Kidney (tissue), 14 donors: ENCODE results near the gene CLASRP. TPM values are rescaled to one million over a fixed set of nuclear protein-coding genes. Genes with fewer than 3 reads are reported as not detected.

ENCODE experiments used
- DNase-seq, 5 donors: peaks; one replicate each; pipeline ENCODE4 v3.0.0-alpha.2; 2013 to 2020
- FAIRE-seq: peaks from 2 replicates; lab custom pipeline; 2012; peaks lifted over from hg19 to GRCh38; lab: Jason Lieb, UNC
- H3K27ac ChIP-seq, 2 donors: one replicate each; pipeline ENCODE4 v1.7.0; 2013; ENCODE audit warnings: low read depth in 2 of 2, low read length in 2 of 2, inconsistent platforms in 1 of 2
- H3K27me3 ChIP-seq: one replicate; pipeline ENCODE4 v1.7.1; 2013; ENCODE audit warnings: low read length, inconsistent platforms; ENCODE audit not compliant: control insufficient read depth, insufficient read depth
- H3K36me3 ChIP-seq, 3 donors: one replicate each; pipeline versions ENCODE4 v1.7.0 to v1.7.1; 2013; ENCODE audit warnings: low read length in 3 of 3, control low read depth in 1 of 3, inconsistent platforms in 1 of 3; ENCODE audit not compliant: insufficient read depth in 3 of 3, control insufficient read depth in 2 of 3
- H3K4me1 ChIP-seq, 3 donors: one replicate each; pipeline versions ENCODE4 v1.7.0 to v1.7.1; 2013; ENCODE audit warnings: low read length in 3 of 3, inconsistent platforms in 1 of 3, low read depth in 1 of 3; ENCODE audit not compliant: control insufficient read depth in 2 of 3, insufficient read depth in 2 of 3
- H3K4me3 ChIP-seq, 3 donors: one replicate each; pipeline versions ENCODE4 v1.7.0 to v1.8.1; 2013; ENCODE audit warnings: low read length in 3 of 3, control low read depth in 1 of 3, inconsistent platforms in 1 of 3
- H3K9ac ChIP-seq, 3 donors: one replicate each; pipeline versions ENCODE4 v1.7.0 to v1.7.1; 2013; ENCODE audit warnings: low read length in 3 of 3, control low read depth in 1 of 3, inconsistent platforms in 1 of 3
- H3K9me3 ChIP-seq, 3 donors: one replicate each; pipeline versions ENCODE4 v1.7.0 to v1.7.1; 2013; ENCODE audit warnings: low read length in 3 of 3, control low read depth in 1 of 3, inconsistent platforms in 1 of 3; ENCODE audit not compliant: control insufficient read depth in 2 of 3, insufficient read depth in 1 of 3
- CTCF ChIP-seq: IDR thresholded peaks from 3 replicates; pipeline ENCODE4 v1.5.1; 2012; ENCODE audit warnings: mild to moderate bottlenecking, moderate library complexity, borderline replicate concordance; ENCODE audit not compliant: insufficient read depth; ENCODE audit errors: extremely low read depth
- intact Hi-C: fragments of 100-400 bp; cut with DNase I; formaldehyde crosslinking; loops from one replicate; pipeline ENCODE4 v1.11.1; 2022
- polyA plus RNA-seq: library from polyadenylated mRNA; stranded (reverse); fragments of 350-450 nt; fragmentation: Illumina TruSeq; extraction: RNeasy Lipid Tissue Mini Kit (QIAGEN cat#74804); gene quantifications from one replicate; pipeline ENCODE4 v1.2.3, GENCODE V29; 2014; ENCODE audit warnings: low read depth, low replicate concordance; ENCODE audit not compliant: insufficient read depth
- total RNA-seq: library from RNA; stranded (reverse); fragmentation: NEBNext Ultra II Directional; extraction: Animal tissue kit (Norgen Biotek cat#: 25700); gene quantifications from one replicate; pipeline ENCODE4 v1.2.1, GENCODE V29; 2021
- donor health status: control.
- donor health status: control.
- donor health status: control.
- donor health status: control.
- donor health status: control.
- donor health status: DM: yes; HTN: yes; CAD: no.
- donor health status: Normal renal cell carcinoma (clear cell type).

Gene CLASRP
- total and polyA plus RNA-seq, 2 donors from 2014 or later, result 38.0 to 83.6 TPM

DNA sequence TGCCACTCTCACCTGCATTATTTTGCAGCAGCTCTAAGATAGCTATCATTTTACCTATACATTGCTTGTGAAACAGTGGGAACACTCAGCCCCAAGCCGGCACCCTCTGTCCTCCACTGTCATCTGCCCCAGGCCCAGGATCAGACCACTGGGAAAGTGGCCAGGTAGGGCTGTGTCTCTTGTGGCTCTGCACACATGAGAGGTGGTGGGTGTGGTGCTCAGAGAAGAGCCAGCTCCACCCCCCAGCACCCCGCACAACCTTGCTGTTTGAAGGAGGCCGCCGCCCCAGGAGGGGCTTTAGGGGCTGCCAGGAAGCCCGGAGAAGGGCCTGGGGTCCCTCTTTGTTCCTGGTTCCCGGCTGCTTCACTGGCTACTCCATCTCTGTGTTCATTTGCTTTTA lies 80.7 kb downstream of the CLASRP start:
- H3K4me1 ChIP-seq, result peaks cover 0 to 11% (median 4%) of the 10 kb centered on the region in 3 donors
- H3K27me3 ChIP-seq, result no peaks in the 10 kb centered on the region
- H3K27ac ChIP-seq, result no peak overlapping the region
- FAIRE-seq (no peak), DNase-seq (no peak)
- no peak overlapping the region for H3K4me3 ChIP-seq
- no peaks in the 10 kb centered on the region for H3K36me3 ChIP-seq
- intact Hi-C loops, result no loop called here
- H3K9me3 ChIP-seq, result no peaks in the 10 kb centered on the region
- peak overlapping the region in 1 of 3 donors; percentile 24 for H3K9ac ChIP-seq
- no peak for TF ChIP-seq CTCF

Other genes starting within 250 kb of the CLASRP start
- 748 TPM for gene BCAM, start 229.9 kb upstream of the CLASRP start, total RNA-seq
- 671 TPM for gene BCAM, start 229.9 kb upstream of the CLASRP start, polyA plus RNA-seq
- gene NECTIN2, start 192.7 kb upstream of the CLASRP start, total RNA-seq, result 110 TPM
- 111 TPM for gene NECTIN2, start 192.7 kb upstream of the CLASRP start, polyA plus RNA-seq
- 45.4 TPM for gene TOMM40, start 147.8 kb upstream of the CLASRP start, total RNA-seq
- gene TOMM40, start 147.8 kb upstream of the CLASRP start, polyA plus RNA-seq, result 51.5 TPM
- 122 TPM for gene APOE, start 133.2 kb upstream of the CLASRP start, total RNA-seq
- gene APOE, start 133.2 kb upstream of the CLASRP start, polyA plus RNA-seq, result 2,837 TPM
- 11.8 TPM for gene APOC1, start 124.4 kb upstream of the CLASRP start, total RNA-seq
- 16.7 TPM for gene APOC1, start 124.4 kb upstream of the CLASRP start, polyA plus RNA-seq
- not detected for gene APOC4, start 96.8 kb upstream of the CLASRP start, total RNA-seq
- gene APOC4, start 96.8 kb upstream of the CLASRP start, polyA plus RNA-seq, result not detected
- gene APOC2, start 93.0 kb upstream of the CLASRP start, total RNA-seq, result 1.6 TPM
- 25.0 TPM for gene APOC2, start 93.0 kb upstream of the CLASRP start, polyA plus RNA-seq
- 107 TPM for gene CLPTM1, start 83.7 kb upstream of the CLASRP start, total RNA-seq
- gene CLPTM1, start 83.7 kb upstream of the CLASRP start, polyA plus RNA-seq, result 142 TPM
- 30.6 TPM for gene RELB, start 37.6 kb upstream of the CLASRP start, total RNA-seq
- gene RELB, start 37.6 kb upstream of the CLASRP start, polyA plus RNA-seq, result 10.3 TPM
- 2.1 TPM for gene ZNF296, start 37.4 kb downstream of the CLASRP start, total RNA-seq
- 1.2 TPM for gene ZNF296, start 37.4 kb downstream of the CLASRP start, polyA plus RNA-seq
- gene GEMIN7, start 40.2 kb downstream of the CLASRP start, total RNA-seq, result 17.2 TPM
- gene GEMIN7, start 40.2 kb downstream of the CLASRP start, polyA plus RNA-seq, result 32.2 TPM
- 33.0 TPM for gene PPP1R37, start 54.1 kb downstream of the CLASRP start, total RNA-seq
- 21.6 TPM for gene PPP1R37, start 54.1 kb downstream of the CLASRP start, polyA plus RNA-seq
- gene NKPD1, start 121.9 kb downstream of the CLASRP start, total RNA-seq, result 0.09 TPM
- not detected for gene NKPD1, start 121.9 kb downstream of the CLASRP start, polyA plus RNA-seq
- 37.2 TPM for gene TRAPPC6A, start 139.2 kb downstream of the CLASRP start, total RNA-seq
- 123 TPM for gene TRAPPC6A, start 139.2 kb downstream of the CLASRP start, polyA plus RNA-seq
- gene BLOC1S3, start 139.7 kb downstream of the CLASRP start, total RNA-seq, result 13.2 TPM
- 5.2 TPM for gene BLOC1S3, start 139.7 kb downstream of the CLASRP start, polyA plus RNA-seq
- 19.0 TPM for gene EXOC3L2, start 206.4 kb downstream of the CLASRP start, total RNA-seq
- 15.4 TPM for gene EXOC3L2, start 206.4 kb downstream of the CLASRP start, polyA plus RNA-seq
- 29.7 TPM for gene MARK4, start 212.2 kb downstream of the CLASRP start, total RNA-seq
- 13.6 TPM for gene MARK4, start 212.2 kb downstream of the CLASRP start, polyA plus RNA-seq